HG03521 (cell line): ENCODE measurements around the gene PHACTR4.
"Not testable (repeated sequence)": the region's sequence is repeated elsewhere in the genome, so short reads cannot be mapped to it uniquely, and the experiment has no call there.

Source experiments
- ATAC-seq: cut with Tn5 transposase; IDR thresholded peaks from one replicate; pipeline ENCODE4 v1.9.1; 2021; ENCODE audit warnings: mild to moderate bottlenecking, moderate library complexity; ENCODE audit not compliant: unreplicated experiment

PHACTR4 gene

DNA sequence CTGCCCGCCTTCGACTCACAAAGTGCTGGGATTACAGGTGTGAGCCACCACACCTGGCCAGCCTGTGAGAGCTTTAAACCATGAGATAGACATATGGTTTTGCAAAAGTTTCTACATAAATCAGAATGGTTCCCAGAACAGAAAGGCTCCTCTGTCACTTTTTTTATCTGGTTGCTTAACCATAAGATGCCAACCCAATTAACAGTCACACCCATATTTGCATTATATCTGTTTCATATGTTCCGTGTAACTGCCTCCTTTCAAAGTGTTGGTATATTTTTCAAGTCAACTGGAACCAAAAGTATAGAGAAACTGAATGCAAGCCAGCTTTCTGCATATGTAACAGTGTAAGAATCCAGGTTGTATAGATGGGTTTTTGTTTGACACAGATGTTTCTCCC is 112.6 kb downstream of the PHACTR4 start:
- no peak for ATAC-seq

DNA sequence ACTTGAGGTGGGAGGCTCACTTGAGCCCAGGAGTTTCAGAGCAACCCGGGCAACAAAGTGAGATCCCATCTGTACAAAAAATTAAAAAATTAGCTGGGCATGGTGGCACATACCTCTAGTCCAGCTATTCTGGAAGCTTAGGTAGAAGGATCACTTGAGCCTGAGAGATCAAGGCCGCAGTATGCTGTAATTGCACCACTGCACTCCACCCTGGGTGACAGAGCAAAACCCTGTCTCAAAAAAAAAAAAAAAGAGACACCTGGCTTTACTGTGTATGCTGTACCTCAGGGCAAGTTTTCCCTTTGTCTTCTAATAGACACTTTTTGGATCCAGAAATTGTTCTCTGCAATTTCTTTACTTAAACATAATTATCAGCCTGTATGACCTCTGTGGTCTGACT is 113.2 kb downstream of the PHACTR4 start:
- ATAC-seq, result no peak

DNA sequence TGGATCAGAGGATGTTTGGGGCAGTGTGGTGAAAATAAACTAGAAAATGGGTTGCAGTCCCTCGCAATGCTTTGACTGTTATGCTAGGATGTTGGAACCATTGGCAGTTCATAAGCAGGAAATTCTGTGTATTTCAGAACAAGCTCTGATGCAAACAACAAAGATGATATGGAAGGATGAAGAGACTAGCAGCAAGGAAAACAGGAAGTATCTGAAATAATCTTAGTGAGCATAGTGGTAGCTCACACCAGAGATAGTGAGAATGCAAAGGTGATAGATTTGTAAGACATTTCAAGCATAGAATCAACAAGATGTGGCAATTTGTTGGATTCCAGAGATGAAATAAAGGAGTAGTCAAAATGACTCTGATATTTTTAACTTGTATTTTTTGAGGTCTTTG is 125.2 kb downstream of the PHACTR4 start:
- ATAC-seq, result no peak

DNA sequence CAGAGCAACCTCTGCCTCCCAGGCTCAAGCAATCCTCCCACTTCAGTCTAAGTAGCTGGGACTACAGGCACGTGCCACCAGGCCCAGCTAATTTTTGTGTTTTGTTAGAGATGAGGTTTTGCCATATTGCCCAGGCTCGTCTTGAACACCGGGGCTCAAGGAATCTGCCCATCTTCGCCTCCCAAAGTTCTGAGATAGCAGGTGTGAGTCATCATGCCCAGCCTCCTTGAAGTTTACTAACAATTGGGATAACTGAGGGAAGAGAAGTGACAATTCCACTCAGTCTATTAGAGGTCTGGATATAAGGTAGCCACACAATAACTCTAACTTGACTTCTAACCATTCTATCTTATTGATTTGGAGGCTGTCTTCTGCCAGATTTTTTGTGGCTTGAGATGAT is 130.0 kb downstream of the PHACTR4 start:
- no peak for ATAC-seq

DNA sequence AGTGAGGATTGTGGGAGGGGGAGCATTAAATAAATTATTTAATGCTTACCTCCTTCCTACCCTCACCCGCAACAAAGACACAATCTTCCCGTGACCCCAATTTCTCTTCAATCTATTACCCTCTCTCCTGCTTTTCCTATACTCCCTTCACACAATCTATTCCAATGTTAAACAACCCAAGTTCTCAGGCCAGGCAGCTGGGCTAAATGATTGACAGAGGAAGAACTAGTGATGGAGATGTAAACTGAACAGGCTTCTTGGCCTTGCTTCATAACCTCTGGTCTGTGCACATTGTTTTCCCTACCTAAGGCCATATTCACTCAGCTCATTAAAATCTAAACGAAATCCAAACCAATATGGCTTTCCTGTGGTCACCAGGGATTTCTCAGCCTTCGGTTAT is 132.4 kb downstream of the PHACTR4 start:
- ATAC-seq, result no peak

- ATAC-seq, result no peak
Measured at GRCh38 chr1:28503117-28503516, 133.6 kb downstream of the PHACTR4 start.

DNA sequence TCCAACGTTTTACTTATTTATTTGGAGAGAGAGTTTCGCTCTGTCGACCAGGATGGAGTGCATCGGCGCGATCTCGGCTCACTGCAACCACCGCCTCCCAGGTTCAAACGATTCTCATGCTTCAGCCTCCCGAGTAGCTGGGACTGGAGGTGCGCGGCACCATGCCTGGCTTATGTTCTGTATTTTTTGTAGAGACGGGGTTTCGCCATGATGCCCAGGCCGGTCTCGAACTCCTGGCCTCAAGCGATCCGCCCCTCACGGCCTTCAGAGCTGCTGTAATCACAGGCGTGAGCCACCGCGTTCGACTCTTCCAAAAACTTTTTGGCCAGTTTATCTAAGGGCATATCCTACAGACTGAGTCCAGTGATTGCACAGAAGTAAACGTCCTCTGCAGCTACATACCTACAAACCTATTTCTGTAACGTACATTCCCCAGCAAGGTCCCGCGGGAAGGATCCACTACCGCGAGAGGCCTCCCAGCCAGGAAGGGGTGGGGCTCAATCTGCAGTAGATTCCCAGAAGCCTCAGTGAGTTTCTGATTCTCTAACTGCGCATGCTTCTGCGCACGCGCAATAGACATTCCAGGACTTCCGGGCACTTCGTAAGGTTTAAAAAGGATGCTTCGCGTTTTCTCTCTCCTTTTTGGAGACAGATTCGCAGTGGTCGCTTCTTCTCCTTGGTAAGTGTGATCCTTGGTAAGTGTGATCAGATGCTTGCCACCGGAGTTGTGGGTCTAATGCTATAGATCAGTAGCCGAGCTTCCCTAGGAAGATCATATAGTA is 136.1 kb downstream of the PHACTR4 start, which contains the start of gene RCC1:
Gene RCC1 (plus strand): TSS at position 638 of the 782 bp plus-strand sequence. CDS start 23,824 bp downstream, outside the sequence.
- ATAC-seq, result peak; percentile 72

GRCh38 chr1:28506907-28507246 is 137.3 kb downstream of the PHACTR4 start:
- ATAC-seq, result no peak

DNA sequence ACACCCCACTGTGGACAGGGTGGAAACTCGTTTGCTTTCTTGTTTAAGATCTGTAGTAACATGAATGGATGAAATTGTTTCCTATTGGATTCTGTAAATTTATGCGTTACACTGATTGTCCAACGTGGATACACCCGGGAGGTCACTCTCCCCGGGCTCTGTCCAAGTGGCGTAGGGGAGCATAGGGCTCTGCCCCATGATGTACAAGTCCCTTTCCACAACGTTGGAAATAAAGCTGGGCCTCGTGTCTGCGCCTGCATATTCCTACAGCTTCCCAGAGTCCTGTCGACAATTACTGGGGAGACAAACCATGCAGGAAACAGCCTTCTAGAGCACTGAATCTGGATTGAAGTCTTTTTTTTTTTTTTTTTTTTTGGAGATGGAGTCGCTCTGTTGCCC is 137.7 kb downstream of the PHACTR4 start:
- no peak for ATAC-seq

- no peak for ATAC-seq
Measured at GRCh38 chr1:28507646-28508434, 138.3 kb downstream of the PHACTR4 start.

- no peak for ATAC-seq
Measured at GRCh38 chr1:28508435-28508754, 138.9 kb downstream of the PHACTR4 start.

GRCh38 chr1:28509705-28510272 is 140.2 kb downstream of the PHACTR4 start:
- no peak for ATAC-seq

GRCh38 chr1:28510273-28510969 is 140.9 kb downstream of the PHACTR4 start:
- no peak for ATAC-seq

- no peak for ATAC-seq
Measured at GRCh38 chr1:28510970-28511440, 141.5 kb downstream of the PHACTR4 start.

GRCh38 chr1:28512058-28512611 is 142.6 kb downstream of the PHACTR4 start:
- ATAC-seq, result no peak

GRCh38 chr1:28514445-28514933 is 144.9 kb downstream of the PHACTR4 start:
- not testable (repeated sequence) for ATAC-seq

- no peak for ATAC-seq
Measured at GRCh38 chr1:28516518-28516956, 147.0 kb downstream of the PHACTR4 start.

DNA sequence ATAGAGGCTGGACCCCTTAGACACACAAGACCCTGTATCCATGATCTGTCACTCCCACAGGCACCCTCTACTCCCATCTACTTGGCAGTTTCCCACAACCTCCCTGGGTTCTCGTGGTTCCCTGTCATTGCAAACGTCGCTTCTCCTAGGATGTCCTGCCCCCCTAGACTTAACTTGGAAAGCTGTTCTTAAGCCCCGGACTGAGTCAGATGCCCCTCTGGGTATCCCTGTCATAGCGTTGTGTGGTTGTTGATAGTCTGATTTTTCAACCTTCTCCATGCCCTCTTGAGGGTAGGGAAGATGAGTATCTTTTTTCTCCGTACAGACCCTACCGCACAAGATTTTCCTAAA is 148.1 kb downstream of the PHACTR4 start:
- ATAC-seq, result no peak

DNA sequence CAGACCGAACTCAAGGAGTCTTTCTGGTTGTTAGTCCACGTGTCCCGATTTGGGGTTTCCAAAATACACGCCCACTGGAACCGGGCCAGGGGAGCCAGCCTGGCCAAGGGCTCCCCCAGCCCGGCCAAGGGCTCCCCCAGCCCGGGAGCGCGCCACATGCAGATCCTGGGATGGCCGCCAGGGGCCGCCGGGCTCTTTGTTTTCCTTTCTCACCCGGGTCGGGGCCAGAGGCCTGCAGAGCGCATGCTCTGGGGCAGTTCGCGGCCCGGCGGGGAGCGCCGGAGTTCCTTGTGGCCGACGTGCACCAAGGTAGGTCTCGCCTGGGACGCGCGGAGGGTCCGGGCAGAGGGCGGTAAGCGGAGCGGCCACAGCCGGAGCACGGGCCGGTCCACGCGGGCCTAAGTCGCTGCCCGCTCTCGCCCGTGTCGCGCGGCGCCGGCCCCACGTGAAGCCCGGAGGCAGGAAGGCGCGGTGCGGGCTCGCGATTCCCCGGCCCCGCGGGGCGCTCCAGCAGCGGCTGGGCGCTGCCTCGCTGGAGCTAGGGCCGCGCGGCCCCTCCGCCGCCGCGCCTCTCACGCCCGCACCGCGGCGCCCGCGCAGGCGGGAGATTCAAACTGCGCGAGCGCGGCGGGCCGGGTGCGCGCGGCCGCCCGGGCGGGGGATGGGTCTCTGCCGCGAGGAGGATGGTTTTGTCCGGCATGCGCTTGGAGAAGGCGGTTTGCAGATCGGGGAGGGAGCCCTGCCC is 148.6 kb downstream of the PHACTR4 start:
- ATAC-seq, result peak; percentile 72

- peak; percentile 14 for ATAC-seq
Measured at GRCh38 chr1:28518745-28519341, 149.3 kb downstream of the PHACTR4 start.
